Thoracic aorta (tissue), 2 donors: Measurements from ENCODE around the gene TRNAU1AP. TPM values are rescaled to one million over a fixed set of nuclear protein-coding genes. Genes with fewer than 3 reads are reported as not detected.

Experiments used
- ATAC-seq: fragments of 150-250 bp; one replicate; pipeline ENCODE4 v1.8.0; 2017; ENCODE audit warnings: low read depth; ENCODE audit not compliant: insufficient number of reproducible peaks, low FRiP score
- DNase-seq: peaks from one replicate; pipeline ENCODE4 v3.0.0-alpha.2; 2020; ENCODE audit warnings: low spot score
- H3K27ac ChIP-seq, 2 donors: fragments of 200-600 bp; sonication (generic); 1 replicate in 1 of 2; 2 replicates in 1 of 2; pipeline ENCODE4 v1.5.1; 2016; ENCODE audit warnings: mild to moderate bottlenecking in 2 of 2, moderate library complexity in 2 of 2
- H3K27me3 ChIP-seq: fragments of 200-600 bp; sonication (generic); replicated peaks from 2 replicates; pipeline ENCODE4 v1.6.0; 2016; ENCODE audit warnings: mild to moderate bottlenecking; ENCODE audit not compliant: insufficient read depth
- H3K36me3 ChIP-seq: fragments of 200-600 bp; sonication (generic); one replicate; pipeline ENCODE4 v1.5.1; 2016
- H3K4me1 ChIP-seq, 2 donors: fragments of 200-600 bp; sonication (generic); 1 replicate in 1 of 2; 2 replicates in 1 of 2; pipeline versions ENCODE4 v1.5.1 to v1.6.0; 2016; ENCODE audit warnings: low read depth in 2 of 2, mild to moderate bottlenecking in 1 of 2; ENCODE audit not compliant: control insufficient read depth in 1 of 2
- H3K4me3 ChIP-seq: fragments of 200-600 bp; sonication (generic); 2 replicates; pipeline ENCODE4 v1.5.1; 2016; ENCODE audit warnings: mild to moderate bottlenecking
- H3K9me3 ChIP-seq: fragments of 200-600 bp; sonication (generic); 2 replicates; pipeline ENCODE4 v1.5.1; 2016
- total RNA-seq, 2 donors: library from RNA; depleted of rRNA; stranded (reverse); fragments of >200 nt; gene quantifications; one replicate each; pipeline versions ENCODE4 v1.1.0 to v1.2.3, GENCODE V29; 2016
- TF ChIP-seq, protein P1 (sequence below): fragments of 200-600 bp; sonication (generic); IDR thresholded peaks from one replicate; pipeline ENCODE4 v1.5.1; 2019; ENCODE audit warnings: antibody characterized with exemption

TRNAU1AP gene
- total RNA-seq, 2 donors from 2014 or later = 25.3 to 28.4 TPM

GRCh38 chr1:28526886-28527285 lies 26.0 kb upstream of the TRNAU1AP start:
- no peaks in the 10 kb centered on the region for H3K4me1 ChIP-seq
- TF ChIP-seq, protein P1, sequence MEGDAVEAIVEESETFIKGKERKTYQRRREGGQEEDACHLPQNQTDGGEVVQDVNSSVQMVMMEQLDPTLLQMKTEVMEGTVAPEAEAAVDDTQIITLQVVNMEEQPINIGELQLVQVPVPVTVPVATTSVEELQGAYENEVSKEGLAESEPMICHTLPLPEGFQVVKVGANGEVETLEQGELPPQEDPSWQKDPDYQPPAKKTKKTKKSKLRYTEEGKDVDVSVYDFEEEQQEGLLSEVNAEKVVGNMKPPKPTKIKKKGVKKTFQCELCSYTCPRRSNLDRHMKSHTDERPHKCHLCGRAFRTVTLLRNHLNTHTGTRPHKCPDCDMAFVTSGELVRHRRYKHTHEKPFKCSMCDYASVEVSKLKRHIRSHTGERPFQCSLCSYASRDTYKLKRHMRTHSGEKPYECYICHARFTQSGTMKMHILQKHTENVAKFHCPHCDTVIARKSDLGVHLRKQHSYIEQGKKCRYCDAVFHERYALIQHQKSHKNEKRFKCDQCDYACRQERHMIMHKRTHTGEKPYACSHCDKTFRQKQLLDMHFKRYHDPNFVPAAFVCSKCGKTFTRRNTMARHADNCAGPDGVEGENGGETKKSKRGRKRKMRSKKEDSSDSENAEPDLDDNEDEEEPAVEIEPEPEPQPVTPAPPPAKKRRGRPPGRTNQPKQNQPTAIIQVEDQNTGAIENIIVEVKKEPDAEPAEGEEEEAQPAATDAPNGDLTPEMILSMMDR = no peak
- DNase-seq = no peak
- H3K27me3 ChIP-seq = no peaks in the 10 kb centered on the region
- no peak for ATAC-seq
- H3K9me3 ChIP-seq = no peaks in the 10 kb centered on the region
- H3K4me3 ChIP-seq = no peak overlapping the region
- H3K27ac ChIP-seq = no peak overlapping the region
- H3K36me3 ChIP-seq = no peaks in the 10 kb centered on the region

DNA sequence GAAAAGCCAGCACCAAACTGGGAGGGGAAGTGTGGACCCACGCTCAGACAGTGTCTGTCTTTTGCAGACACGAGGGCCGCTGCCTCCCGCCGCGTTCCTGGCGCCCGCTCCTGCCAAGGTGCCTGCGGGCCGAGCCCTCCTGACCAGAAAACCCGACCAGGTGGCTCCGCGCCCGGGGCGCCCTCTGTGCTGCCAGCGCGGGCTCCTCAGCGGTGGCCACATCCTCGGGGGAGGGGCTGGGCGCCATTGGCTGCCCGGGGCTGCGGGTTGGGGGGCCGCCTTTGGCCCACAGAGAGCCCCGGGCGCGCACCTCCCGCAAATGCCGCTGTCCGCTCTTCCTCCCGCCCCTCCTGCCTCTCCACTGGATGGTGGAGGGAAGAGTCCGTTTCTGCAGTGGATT lies 22.4 kb upstream of the TRNAU1AP start:
- no peak for ATAC-seq

GRCh38 chr1:28534671-28535070 lies 18.2 kb upstream of the TRNAU1AP start:
- Histone ChIP-seq H3K27me3 (no peaks in the 10 kb centered on the region), H3K36me3 (no peaks in the 10 kb centered on the region), H3K9me3 (no peaks in the 10 kb centered on the region), H3K27ac (no peak overlapping the region), H3K4me3 (no peak overlapping the region), H3K4me1 (no peaks in the 10 kb centered on the region)
- ATAC-seq (no peak), DNase-seq (no peak)
- TF ChIP-seq, protein P1 = no peak

More for the DNA sequence above, 22.4 kb upstream of the TRNAU1AP start:
- H3K27me3 ChIP-seq = no peaks in the 10 kb centered on the region
- H3K36me3 ChIP-seq = no peaks in the 10 kb centered on the region
- H3K4me3 ChIP-seq = no peak overlapping the region
- TF ChIP-seq, protein P1 = no peak
- H3K4me1 ChIP-seq = no peaks in the 10 kb centered on the region
- no peak overlapping the region for H3K27ac ChIP-seq
- no peak for DNase-seq
- H3K9me3 ChIP-seq = no peaks in the 10 kb centered on the region

- TF ChIP-seq, protein P1 = no peak
- no peaks in the 10 kb centered on the region for H3K27me3 ChIP-seq
- no peaks in the 10 kb centered on the region for H3K4me1 ChIP-seq
- ATAC-seq (no peak), DNase-seq (no peak)
- H3K9me3 ChIP-seq = no peaks in the 10 kb centered on the region
- no peaks in the 10 kb centered on the region for H3K36me3 ChIP-seq
- H3K27ac ChIP-seq = no peak overlapping the region
- H3K4me3 ChIP-seq = no peak overlapping the region
These were observed 17.7 kb upstream of the TRNAU1AP start for GRCh38 chr1:28535180-28535579.

DNA sequence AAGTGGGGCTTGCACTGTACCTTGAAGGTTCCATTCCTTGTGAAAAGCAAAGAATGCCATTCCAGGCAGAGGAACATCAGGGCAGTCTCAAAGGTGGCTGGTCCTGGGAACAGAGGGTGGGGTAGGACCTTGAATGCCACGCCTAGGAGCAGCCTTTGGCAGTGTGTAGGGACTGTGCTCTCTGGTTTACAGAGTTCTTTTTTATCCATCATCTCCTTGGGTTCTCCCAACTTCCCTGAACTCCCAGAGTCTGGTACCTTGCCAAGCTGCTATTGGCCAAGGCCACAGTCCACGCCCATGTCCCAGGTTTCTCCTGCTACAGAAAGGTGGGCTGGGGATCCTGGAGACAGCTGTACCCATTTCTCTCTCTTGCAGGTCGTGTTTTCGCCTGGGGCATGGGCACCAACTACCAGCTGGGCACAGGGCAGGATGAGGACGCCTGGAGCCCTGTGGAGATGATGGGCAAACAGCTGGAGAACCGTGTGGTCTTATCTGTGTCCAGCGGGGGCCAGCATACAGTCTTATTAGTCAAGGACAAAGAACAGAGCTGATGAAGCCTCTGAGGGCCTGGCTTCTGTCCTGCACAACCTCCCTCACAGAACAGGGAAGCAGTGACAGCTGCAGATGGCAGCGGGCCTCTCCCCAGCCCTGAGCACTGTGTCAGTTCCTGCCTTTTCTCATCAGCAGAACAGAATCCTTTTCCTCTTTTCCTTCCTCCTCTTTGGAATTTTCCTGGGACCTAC lies 15.3 kb upstream of the TRNAU1AP start:
- Histone ChIP-seq H3K36me3 (no peaks in the 10 kb centered on the region), H3K27ac (no peak overlapping the region), H3K4me1 (no peaks in the 10 kb centered on the region), H3K4me3 (no peak overlapping the region), H3K9me3 (no peaks in the 10 kb centered on the region), H3K27me3 (no peaks in the 10 kb centered on the region)
- no peak for DNase-seq
- TF ChIP-seq, protein P1 = no peak
- no peak for ATAC-seq
